Measurements from ENCODE around the gene NCMAP.

The NCMAP gene

GRCh38 chr1:24535778-24536177 lies 20.1 kb upstream of the NCMAP start:
- no peak for DNase-seq (ENCODE audit: low spot score)
- no peak overlapping the region for H2AK5ac ChIP-seq (ENCODE audit: low read depth, low read length)
- H3K4me3 ChIP-seq (ENCODE audit: low read length in 2 of 2) = no peak overlapping the region
- WGBS, 2 donors (ENCODE audit: extremely low coverage in 2 of 2, insufficient read length in 2 of 2, insufficient replicate concordance in 1 of 2) = no CpG with 5 or more reads among the region's 8 CpGs
- H3K27ac ChIP-seq (replicated peaks; ENCODE audit: low read length) = no peak overlapping the region
- H3K36me3 ChIP-seq (replicated peaks in 1 of 2; ENCODE audit: control insufficient read depth in 2 of 2, insufficient read depth in 2 of 2, low read length in 2 of 2) = no peaks in the 10 kb centered on the region
- peak overlapping the region; percentile 73 for H3K23ac ChIP-seq (ENCODE audit: low read depth, low read length, poor library complexity)
- H3K9ac ChIP-seq (ENCODE audit: low read depth, low read length, poor library complexity) = no peak overlapping the region
- no peak overlapping the region for H4K91ac ChIP-seq (ENCODE audit: low read depth, low read length, poor library complexity)
- H4K8ac ChIP-seq (ENCODE audit: low read depth, low read length) = no peak overlapping the region
- H3K14ac ChIP-seq (ENCODE audit: low read length) = no peak overlapping the region
- H2BK15ac ChIP-seq (ENCODE audit: low read length) = no peak overlapping the region
- no peak overlapping the region for H3K4me2 ChIP-seq (ENCODE audit: insufficient read depth, low read length, poor library complexity, severe bottlenecking)
- no peak overlapping the region for H3K18ac ChIP-seq (ENCODE audit: low read length)
- no peak overlapping the region for H2BK5ac ChIP-seq (ENCODE audit: low read length)
- H2BK120ac ChIP-seq (ENCODE audit: low read depth, low read length) = no peak overlapping the region
- H2AFZ ChIP-seq (ENCODE audit: low read length) = no peak overlapping the region
- no peaks in the 10 kb centered on the region for H3K79me1 ChIP-seq (ENCODE audit: low read depth, low read length)
- H3K27me3 ChIP-seq (ENCODE audit: control insufficient read depth in 3 of 3, insufficient read depth in 3 of 3, low read depth in 1 of 3, low read length in 3 of 3) = peaks cover 0 to 17% (median 0%) of the 10 kb centered on the region in 3 experiments
- H3K4ac ChIP-seq (ENCODE audit: low read length) = no peak overlapping the region
- no peaks in the 10 kb centered on the region for H3K9me3 ChIP-seq (replicated peaks in 1 of 2; ENCODE audit: control insufficient read depth in 2 of 2, insufficient read depth in 1 of 2, low read depth in 1 of 2, low read length in 2 of 2)
- no peaks in the 10 kb centered on the region for H3K4me1 ChIP-seq (ENCODE audit: control insufficient read depth in 2 of 2, insufficient read depth in 1 of 2, low read depth in 1 of 2, low read length in 2 of 2)
- no peak overlapping the region for H2BK12ac ChIP-seq (ENCODE audit: low read length)

GRCh38 chr1:24536391-24536840 lies 19.5 kb upstream of the NCMAP start:
- WGBS, 2 donors (ENCODE audit: extremely low coverage in 2 of 2, insufficient read length in 2 of 2, insufficient replicate concordance in 1 of 2) = no CpG with 5 or more reads among the region's 7 CpGs
- Histone ChIP-seq H3K9ac (ENCODE audit: low read depth, low read length, poor library complexity) (no peak overlapping the region), H3K4ac (ENCODE audit: low read length) (no peak overlapping the region), H4K91ac (ENCODE audit: low read depth, low read length, poor library complexity) (no peak overlapping the region), H3K79me1 (ENCODE audit: low read depth, low read length) (no peaks in the 10 kb centered on the region), H3K4me3 (ENCODE audit: low read length in 2 of 2) (no peak overlapping the region), H3K23ac (ENCODE audit: low read depth, low read length, poor library complexity) (no peak overlapping the region), H3K36me3 (replicated peaks in 1 of 2; ENCODE audit: control insufficient read depth in 2 of 2, insufficient read depth in 2 of 2, low read length in 2 of 2) (no peaks in the 10 kb centered on the region), H2BK12ac (ENCODE audit: low read length) (no peak overlapping the region), H2AFZ (ENCODE audit: low read length) (no peak overlapping the region), H4K8ac (ENCODE audit: low read depth, low read length) (no peak overlapping the region), H3K27ac (replicated peaks; ENCODE audit: low read length) (no peak overlapping the region), H2BK5ac (ENCODE audit: low read length) (no peak overlapping the region), H3K14ac (ENCODE audit: low read length) (no peak overlapping the region), H2BK120ac (ENCODE audit: low read depth, low read length) (no peak overlapping the region), H3K4me2 (ENCODE audit: insufficient read depth, low read length, poor library complexity, severe bottlenecking) (no peak overlapping the region), H3K18ac (ENCODE audit: low read length) (no peak overlapping the region), H3K27me3 (ENCODE audit: control insufficient read depth in 3 of 3, insufficient read depth in 3 of 3, low read depth in 1 of 3, low read length in 3 of 3) (peaks cover 0 to 17% (median 0%) of the 10 kb centered on the region in 3 experiments), H3K9me3 (replicated peaks in 1 of 2; ENCODE audit: control insufficient read depth in 2 of 2, insufficient read depth in 1 of 2, low read depth in 1 of 2, low read length in 2 of 2) (no peaks in the 10 kb centered on the region), H3K4me1 (ENCODE audit: control insufficient read depth in 2 of 2, insufficient read depth in 1 of 2, low read depth in 1 of 2, low read length in 2 of 2) (no peaks in the 10 kb centered on the region), H2BK15ac (ENCODE audit: low read length) (no peak overlapping the region), H2AK5ac (ENCODE audit: low read depth, low read length) (no peak overlapping the region)
- no peak for DNase-seq (ENCODE audit: low spot score)

GRCh38 chr1:24540051-24540905 lies 15.6 kb upstream of the NCMAP start:
- H2BK15ac ChIP-seq (ENCODE audit: low read length) = no peak overlapping the region
- no peak for DNase-seq (ENCODE audit: low spot score)
- H3K14ac ChIP-seq (ENCODE audit: low read length) = no peak overlapping the region
- H3K18ac ChIP-seq (ENCODE audit: low read length) = no peak overlapping the region
- no peak overlapping the region for H3K9ac ChIP-seq (ENCODE audit: low read depth, low read length, poor library complexity)
- no peak overlapping the region for H3K4me2 ChIP-seq (ENCODE audit: insufficient read depth, low read length, poor library complexity, severe bottlenecking)
- H3K36me3 ChIP-seq (replicated peaks in 1 of 2; ENCODE audit: control insufficient read depth in 2 of 2, insufficient read depth in 2 of 2, low read length in 2 of 2) = no peaks in the 10 kb centered on the region
- H2BK12ac ChIP-seq (ENCODE audit: low read length) = no peak overlapping the region
- H3K4me3 ChIP-seq (ENCODE audit: low read length in 2 of 2) = no peak overlapping the region
- no peak overlapping the region for H4K91ac ChIP-seq (ENCODE audit: low read depth, low read length, poor library complexity)
- no CpG with 5 or more reads among the region's 15 CpGs for WGBS, 2 donors (ENCODE audit: extremely low coverage in 2 of 2, insufficient read length in 2 of 2, insufficient replicate concordance in 1 of 2)
- H3K4me1 ChIP-seq (ENCODE audit: control insufficient read depth in 2 of 2, insufficient read depth in 1 of 2, low read depth in 1 of 2, low read length in 2 of 2) = no peaks in the 10 kb centered on the region
- H3K27ac ChIP-seq (replicated peaks; ENCODE audit: low read length) = no peak overlapping the region
- H3K79me1 ChIP-seq (ENCODE audit: low read depth, low read length) = no peaks in the 10 kb centered on the region
- H3K23ac ChIP-seq (ENCODE audit: low read depth, low read length, poor library complexity) = no peak overlapping the region
- no peak overlapping the region for H2BK120ac ChIP-seq (ENCODE audit: low read depth, low read length)
- H2AK5ac ChIP-seq (ENCODE audit: low read depth, low read length) = no peak overlapping the region
- no peak overlapping the region for H3K4ac ChIP-seq (ENCODE audit: low read length)
- no peaks in the 10 kb centered on the region for H3K9me3 ChIP-seq (replicated peaks in 1 of 2; ENCODE audit: control insufficient read depth in 2 of 2, insufficient read depth in 1 of 2, low read depth in 1 of 2, low read length in 2 of 2)
- no peak overlapping the region for H4K8ac ChIP-seq (ENCODE audit: low read depth, low read length)
- no peak overlapping the region for H2BK5ac ChIP-seq (ENCODE audit: low read length)
- peaks cover 0 to 20% (median 0%) of the 10 kb centered on the region in 3 experiments for H3K27me3 ChIP-seq (ENCODE audit: control insufficient read depth in 3 of 3, insufficient read depth in 3 of 3, low read depth in 1 of 3, low read length in 3 of 3)
- H2AFZ ChIP-seq (ENCODE audit: low read length) = no peak overlapping the region

GRCh38 chr1:24540906-24541710 lies 14.8 kb upstream of the NCMAP start:
- no peak overlapping the region for H2BK15ac ChIP-seq (ENCODE audit: low read length)
- no peak for DNase-seq (ENCODE audit: low spot score)
- WGBS, 2 donors (ENCODE audit: extremely low coverage in 2 of 2, insufficient read length in 2 of 2, insufficient replicate concordance in 1 of 2) = no CpG with 5 or more reads among the region's 7 CpGs

More at GRCh38 chr1:24540906-24541710, 14.8 kb upstream of the NCMAP start:
- Histone ChIP-seq H3K4me2 (ENCODE audit: insufficient read depth, low read length, poor library complexity, severe bottlenecking) (no peak overlapping the region), H3K18ac (ENCODE audit: low read length) (no peak overlapping the region), H4K8ac (ENCODE audit: low read depth, low read length) (no peak overlapping the region), H2BK5ac (ENCODE audit: low read length) (no peak overlapping the region), H3K79me1 (ENCODE audit: low read depth, low read length) (no peaks in the 10 kb centered on the region), H3K4me1 (ENCODE audit: control insufficient read depth in 2 of 2, insufficient read depth in 1 of 2, low read depth in 1 of 2, low read length in 2 of 2) (no peaks in the 10 kb centered on the region), H3K27ac (replicated peaks; ENCODE audit: low read length) (no peak overlapping the region), H3K27me3 (ENCODE audit: control insufficient read depth in 3 of 3, insufficient read depth in 3 of 3, low read depth in 1 of 3, low read length in 3 of 3) (peaks cover 0 to 27% (median 0%) of the 10 kb centered on the region in 3 experiments), H3K23ac (ENCODE audit: low read depth, low read length, poor library complexity) (no peak overlapping the region), H3K4me3 (ENCODE audit: low read length in 2 of 2) (no peak overlapping the region), H3K4ac (ENCODE audit: low read length) (no peak overlapping the region), H2BK120ac (ENCODE audit: low read depth, low read length) (no peak overlapping the region), H2AFZ (ENCODE audit: low read length) (no peak overlapping the region), H3K14ac (ENCODE audit: low read length) (no peak overlapping the region), H2BK12ac (ENCODE audit: low read length) (no peak overlapping the region), H3K36me3 (replicated peaks in 1 of 2; ENCODE audit: control insufficient read depth in 2 of 2, insufficient read depth in 2 of 2, low read length in 2 of 2) (no peaks in the 10 kb centered on the region), H2AK5ac (ENCODE audit: low read depth, low read length) (no peak overlapping the region), H3K9me3 (replicated peaks in 1 of 2; ENCODE audit: control insufficient read depth in 2 of 2, insufficient read depth in 1 of 2, low read depth in 1 of 2, low read length in 2 of 2) (no peaks in the 10 kb centered on the region), H3K9ac (ENCODE audit: low read depth, low read length, poor library complexity) (no peak overlapping the region), H4K91ac (ENCODE audit: low read depth, low read length, poor library complexity) (no peak overlapping the region)

Measured in neuronal stem cell (in vitro differentiated cells).